SK-N-SH (cell line): ENCODE results near the gene DENND6B. TPM values are rescaled to one million over a fixed set of nuclear protein-coding genes. Genes with fewer than 3 reads are reported as not detected.

Source experiments
- CTCF ChIA-PET: fragments of 300-600, 350-600 bp; formaldehyde crosslinking; extraction: SDS; loops from one replicate; lab custom pipeline; 2021; lab: Yijun Ruan, JAX
- POLR2A ChIA-PET: fragments of 350-600 bp; sonication (Branson Sonifier 250); formaldehyde crosslinking; extraction: SDS; loops from one replicate; lab custom pipeline; 2020; ENCODE audit warnings: antibody characterized with exemption, inconsistent platforms; lab: Yijun Ruan, JAX
- DNase-seq: peaks from one replicate; pipeline ENCODE4 v3.0.0; 2012
- H2AFZ ChIP-seq: fragments of 200-600 bp; sonication (generic); 2 replicates; pipeline ENCODE4 v1.8.1; 2016; ENCODE audit warnings: antibody characterized with exemption, mild to moderate bottlenecking, low read depth
- H3F3A ChIP-seq: fragments of 200-600 bp; sonication (generic); replicated peaks from 2 replicates; pipeline ENCODE3; 2016; ENCODE audit warnings: antibody characterized with exemption, mild to moderate bottlenecking; ENCODE audit not compliant: insufficient read depth
- H3K27ac ChIP-seq, 2 experiments: fragments of 200-500 bp in 1 of 2; fragments of 200-600 bp in 1 of 2; sonication (Bioruptor generic) in 1 of 2; sonication (generic), shearing (Covaris generic) in 1 of 2; 2 replicates each; pipeline versions ENCODE4 v1.5.1 to v1.6.1; 2014 to 2016; ENCODE audit warnings: low read depth in 2 of 2, inconsistent platforms in 1 of 2, low read length in 1 of 2, mild to moderate bottlenecking in 1 of 2, mixed read lengths in 1 of 2
- H3K27me3 ChIP-seq: fragments of 200-600 bp; sonication (generic), shearing (Covaris generic); 2 replicates; pipeline ENCODE4 v1.6.1; 2016; ENCODE audit warnings: mixed run types; ENCODE audit not compliant: insufficient read depth
- H3K36me3 ChIP-seq, 2 experiments: fragments of 200-500 bp in 1 of 2; fragments of 200-600 bp in 1 of 2; sonication (Bioruptor generic) in 1 of 2; sonication (generic) in 1 of 2; replicated peaks in 1 of 2; 2 replicates each; pipeline versions ENCODE3 to v1.5.1; 2014 to 2016; ENCODE audit warnings: low read length in 1 of 2, mild to moderate bottlenecking in 1 of 2; ENCODE audit not compliant: insufficient read depth in 2 of 2, control insufficient read depth in 1 of 2
- H3K4me1 ChIP-seq, 2 experiments: fragments of 200-500 bp in 1 of 2; fragments of 200-600 bp in 1 of 2; sonication (Bioruptor generic) in 1 of 2; sonication (generic), shearing (Covaris generic) in 1 of 2; 2 replicates each; pipeline versions ENCODE4 v1.5.1 to v1.6.1; 2014 to 2016; ENCODE audit warnings: low read depth in 1 of 2, low read length in 1 of 2, mixed run types in 1 of 2; ENCODE audit not compliant: insufficient read depth in 2 of 2, control insufficient read depth in 1 of 2
- H3K4me2 ChIP-seq: fragments of 200-600 bp; sonication (generic), shearing (Covaris generic); 2 replicates; pipeline ENCODE4 v1.6.1; 2017; ENCODE audit warnings: mixed run types
- H3K4me3 ChIP-seq, 2 experiments: fragments of 200-500 bp in 1 of 2; fragments of 200-600 bp in 1 of 2; sonication (Bioruptor generic) in 1 of 2; sonication (generic), shearing (Covaris generic) in 1 of 2; 2 replicates each; pipeline versions ENCODE4 v1.5.1 to v1.8.1; 2014 to 2016; ENCODE audit warnings: low read depth in 2 of 2, inconsistent platforms in 1 of 2, low read length in 1 of 2, mild to moderate bottlenecking in 1 of 2, mixed read lengths in 1 of 2, moderate library complexity in 1 of 2
- H3K79me2 ChIP-seq: fragments of 200-600 bp; sonication (generic); 2 replicates; pipeline ENCODE4 v1.8.1; 2017; ENCODE audit warnings: mild to moderate bottlenecking; ENCODE audit not compliant: insufficient read depth
- H3K9ac ChIP-seq: fragments of 200-600 bp; sonication (generic); 2 replicates; pipeline ENCODE4 v1.6.1; 2017; ENCODE audit warnings: mixed run types
- H3K9me2 ChIP-seq: fragments of 200-600 bp; sonication (generic); 2 replicates; pipeline ENCODE4 v1.6.1; 2017; ENCODE audit warnings: mixed run types
- H3K9me3 ChIP-seq: fragments of 200-600 bp; sonication (generic); 2 replicates; pipeline ENCODE4 v1.6.1; 2017; ENCODE audit warnings: mixed run types, mild to moderate bottlenecking, moderate library complexity
- H4K20me1 ChIP-seq: fragments of 200-600 bp; sonication (generic); 2 replicates; pipeline ENCODE4 v1.6.1; 2017; ENCODE audit warnings: mild to moderate bottlenecking, mixed run types; ENCODE audit not compliant: insufficient read depth
- ELF1 ChIP-seq: IDR thresholded peaks from 2 replicates; pipeline ENCODE4 v1.4.0; 2012
- EP300 ChIP-seq, 2 experiments: IDR thresholded peaks; 2 replicates each; pipeline versions ENCODE4 v1.4.0 to v1.6.1; 2012; ENCODE audit warnings: borderline replicate concordance in 1 of 2, low read depth in 1 of 2, low read length in 1 of 2
- EZH2phosphoT487 ChIP-seq: fragments of 200-600 bp; sonication (generic); IDR thresholded peaks from 2 replicates; pipeline ENCODE4 v1.6.1; 2017; ENCODE audit warnings: low read depth, mixed run types, mild to moderate bottlenecking, antibody characterized with exemption, moderate library complexity, borderline replicate concordance
- FOXM1 ChIP-seq: IDR thresholded peaks from 2 replicates; pipeline ENCODE4 v1.4.0; 2012; ENCODE audit warnings: low read depth, mild to moderate bottlenecking
- REST ChIP-seq: IDR thresholded peaks from 2 replicates; pipeline ENCODE4 v1.6.1; 2012; ENCODE audit warnings: mild to moderate bottlenecking, low read depth, low read length, moderate library complexity
- RFX5 ChIP-seq: IDR thresholded peaks from 2 replicates; pipeline ENCODE4 v1.6.1; 2012; ENCODE audit warnings: mild to moderate bottlenecking, improper control_type of control experiment, low read length
- TEAD4 ChIP-seq: IDR thresholded peaks from 2 replicates; pipeline ENCODE4 v1.4.0; 2012; ENCODE audit warnings: mild to moderate bottlenecking, borderline replicate concordance; ENCODE audit not compliant: insufficient read depth
- WGBS: methylation state at CpG from one replicate; pipeline ENCODE4 v1.1.6; 2017; ENCODE audit warnings: low lambda C conversion rate; 5-methylcytosine and 5-hydroxymethylcytosine counted together
- polyA plus RNA-seq, 3 experiments: library from polyadenylated mRNA; depleted of rRNA; stranded (reverse); fragments of >200 nt; gene quantifications; 2 replicates each; pipeline ENCODE4 v1.2.3, GENCODE V29; 2012
- TF ChIP-seq, protein P1 (sequence below): IDR thresholded peaks from 2 replicates; pipeline ENCODE4 v1.4.0; 2012; ENCODE audit warnings: low read depth, borderline replicate concordance

DENND6B gene
- polyA plus RNA-seq, 1 of the 3 experiments (the other 2 are of a cell fraction) = 5.6 TPM

GRCh38 chr22:50312371-50312770 lies 14.4 kb downstream of the DENND6B start (continued):
- TF ChIP-seq EZH2phosphoT487 = no peak
- TF ChIP-seq, protein P1, sequence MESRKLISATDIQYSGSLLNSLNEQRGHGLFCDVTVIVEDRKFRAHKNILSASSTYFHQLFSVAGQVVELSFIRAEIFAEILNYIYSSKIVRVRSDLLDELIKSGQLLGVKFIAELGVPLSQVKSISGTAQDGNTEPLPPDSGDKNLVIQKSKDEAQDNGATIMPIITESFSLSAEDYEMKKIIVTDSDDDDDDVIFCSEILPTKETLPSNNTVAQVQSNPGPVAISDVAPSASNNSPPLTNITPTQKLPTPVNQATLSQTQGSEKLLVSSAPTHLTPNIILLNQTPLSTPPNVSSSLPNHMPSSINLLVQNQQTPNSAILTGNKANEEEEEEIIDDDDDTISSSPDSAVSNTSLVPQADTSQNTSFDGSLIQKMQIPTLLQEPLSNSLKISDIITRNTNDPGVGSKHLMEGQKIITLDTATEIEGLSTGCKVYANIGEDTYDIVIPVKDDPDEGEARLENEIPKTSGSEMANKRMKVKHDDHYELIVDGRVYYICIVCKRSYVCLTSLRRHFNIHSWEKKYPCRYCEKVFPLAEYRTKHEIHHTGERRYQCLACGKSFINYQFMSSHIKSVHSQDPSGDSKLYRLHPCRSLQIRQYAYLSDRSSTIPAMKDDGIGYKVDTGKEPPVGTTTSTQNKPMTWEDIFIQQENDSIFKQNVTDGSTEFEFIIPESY = no peak

GRCh38 chr22:50311606-50312351 lies 15.0 kb downstream of the DENND6B start:
- Histone ChIP-seq H3K4me1 (peaks cover 4 to 11% of the 10 kb centered on the region in 2 experiments; a peak in 2 of 4 replicates), H3K9ac (no peak overlapping the region), H3K4me3 (no peak overlapping the region), H3K4me2 (no peak overlapping the region), H3K27me3 (no peaks in the 10 kb centered on the region), H4K20me1 (no peaks in the 10 kb centered on the region), H3K27ac (no peak overlapping the region), H3K79me2 (peaks cover 2% of the 10 kb centered on the region), H3K9me2 (no peaks in the 10 kb centered on the region), H3K36me3 (no peaks in the 10 kb centered on the region), H2AFZ (no peak overlapping the region), H3K9me3 (no peaks in the 10 kb centered on the region), H3F3A (peaks cover 10% of the 10 kb centered on the region)
- TF ChIP-seq FOXM1 (no peak), TEAD4 (no peak), REST (no peak), RFX5 (no peak), ELF1 (no peak), EP300 (IDR thresholded peaks at IDR 0.05; ENCODE audit: borderline replicate concordance in 1 of 2, low read depth in 1 of 2, low read length in 1 of 2) (no peak)
- TF ChIP-seq, protein P1 = no peak
- CTCF ChIA-PET = interaction anchor here (1.4 to 2.2 kb wide), 2 partner anchors 9 to 35 kb away, joined by 4 to 7 read pairs; no protein-coding TSS in a partner anchor
- DNase-seq = no peak
- POLR2A ChIA-PET = no interaction called here
- WGBS = 90% methylated on average over 4 of the region's 23 CpGs
